22Rv1 (cell line): ENCODE measurements around the gene THSD4.

Source experiments
- CTCF ChIP-seq: fragments of 450-650 bp; IDR thresholded peaks from 2 replicates; pipeline ENCODE4 v1.5.1; 2017; ENCODE audit warnings: mild to moderate bottlenecking
- ZFX ChIP-seq: fragments of 450-650 bp; IDR thresholded peaks from 2 replicates; pipeline ENCODE4 v1.6.1; 2017; ENCODE audit warnings: antibody characterized with exemption, borderline replicate concordance

DNA sequence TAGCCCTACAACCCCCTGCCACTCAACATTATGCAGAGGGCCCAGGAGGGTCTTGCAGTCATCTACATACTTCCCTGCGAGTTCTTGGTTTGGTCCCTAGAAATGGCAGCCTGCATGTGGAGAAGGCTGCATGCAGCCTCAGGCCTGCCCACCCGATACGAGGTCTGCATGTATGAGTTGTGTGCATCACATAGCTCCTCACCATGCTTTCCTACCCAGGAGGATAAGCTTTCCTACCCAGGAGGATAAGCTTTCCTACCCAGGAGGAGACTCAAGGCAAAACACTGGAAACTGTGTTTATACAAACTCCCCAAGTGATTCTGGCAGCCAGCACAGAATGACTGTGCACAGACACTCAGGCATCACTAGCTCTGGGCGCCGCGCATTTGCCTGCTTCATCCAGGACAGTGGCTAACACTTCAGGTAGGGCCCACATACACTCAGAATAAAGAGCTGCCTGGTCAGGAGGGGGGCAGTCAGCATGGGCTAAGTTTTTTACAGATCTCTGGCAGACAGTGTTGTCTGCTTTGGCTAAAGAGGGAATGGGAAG, 187.7 kb downstream of the THSD4 start:
- TF ChIP-seq CTCF (no peak), ZFX (no peak)
